HS-5 (cell line): ENCODE results near the gene CUEDC1.
"Not testable (repeated sequence)": the region's sequence is repeated elsewhere in the genome, so short reads cannot be mapped to it uniquely, and the experiment has no call there.

ENCODE experiments used
- DNase-seq: peaks from one replicate; pipeline ENCODE4 v3.0.0-alpha.2; 2012; ENCODE audit warnings: low read depth

The CUEDC1 gene

GRCh38 chr17:57859601-57860413 is 95.4 kb downstream of the CUEDC1 start:
- DNase-seq: no peak

GRCh38 chr17:57858838-57859237 is 96.4 kb downstream of the CUEDC1 start:
- no peak for DNase-seq

- DNase-seq: no peak
These were observed 98.2 kb downstream of the CUEDC1 start for GRCh38 chr17:57856792-57857620.

- no peak for DNase-seq
These were observed 99.7 kb downstream of the CUEDC1 start for GRCh38 chr17:57855391-57856035.

GRCh38 chr17:57853695-57854094 is 101.5 kb downstream of the CUEDC1 start:
- no peak for DNase-seq

GRCh38 chr17:57852955-57853328 is 102.3 kb downstream of the CUEDC1 start:
- DNase-seq: no peak

GRCh38 chr17:57852092-57852954 is 102.9 kb downstream of the CUEDC1 start:
- no peak for DNase-seq

- peak; percentile 89 for DNase-seq
These were observed 105.1 kb downstream of the CUEDC1 start, which contains the start of gene MRPS23 for GRCh38 chr17:57849874-57850754. TSS of gene MRPS23 (minus strand) at chr17:57850044. CDS start at chr17:57850010, 34 bp downstream.

GRCh38 chr17:57849163-57849873 is 105.9 kb downstream of the CUEDC1 start:
- DNase-seq: no peak

- DNase-seq: not testable (repeated sequence)
These were observed 108.9 kb downstream of the CUEDC1 start for GRCh38 chr17:57846056-57846945.

GRCh38 chr17:57842280-57842679 is 112.9 kb downstream of the CUEDC1 start:
- DNase-seq: no peak

GRCh38 chr17:57839571-57839923 is 115.7 kb downstream of the CUEDC1 start:
- no peak for DNase-seq

GRCh38 chr17:57838857-57839570 is 116.2 kb downstream of the CUEDC1 start:
- DNase-seq: no peak

GRCh38 chr17:57838453-57838852 is 116.8 kb downstream of the CUEDC1 start:
- no peak for DNase-seq

GRCh38 chr17:57835333-57835900 is 119.8 kb downstream of the CUEDC1 start:
- DNase-seq: no peak

- no peak for DNase-seq
These were observed 121.0 kb downstream of the CUEDC1 start for GRCh38 chr17:57834146-57834741.

GRCh38 chr17:57833179-57833939 is 121.9 kb downstream of the CUEDC1 start:
- DNase-seq: peak; percentile 25
